ENCODE data around the gene MAP1S. TPM values are rescaled to one million over a fixed set of nuclear protein-coding genes. Genes with fewer than 3 reads are reported as not detected.

Gene MAP1S
- polyA plus RNA-seq, 1 donor = 21.2 TPM

DNA sequence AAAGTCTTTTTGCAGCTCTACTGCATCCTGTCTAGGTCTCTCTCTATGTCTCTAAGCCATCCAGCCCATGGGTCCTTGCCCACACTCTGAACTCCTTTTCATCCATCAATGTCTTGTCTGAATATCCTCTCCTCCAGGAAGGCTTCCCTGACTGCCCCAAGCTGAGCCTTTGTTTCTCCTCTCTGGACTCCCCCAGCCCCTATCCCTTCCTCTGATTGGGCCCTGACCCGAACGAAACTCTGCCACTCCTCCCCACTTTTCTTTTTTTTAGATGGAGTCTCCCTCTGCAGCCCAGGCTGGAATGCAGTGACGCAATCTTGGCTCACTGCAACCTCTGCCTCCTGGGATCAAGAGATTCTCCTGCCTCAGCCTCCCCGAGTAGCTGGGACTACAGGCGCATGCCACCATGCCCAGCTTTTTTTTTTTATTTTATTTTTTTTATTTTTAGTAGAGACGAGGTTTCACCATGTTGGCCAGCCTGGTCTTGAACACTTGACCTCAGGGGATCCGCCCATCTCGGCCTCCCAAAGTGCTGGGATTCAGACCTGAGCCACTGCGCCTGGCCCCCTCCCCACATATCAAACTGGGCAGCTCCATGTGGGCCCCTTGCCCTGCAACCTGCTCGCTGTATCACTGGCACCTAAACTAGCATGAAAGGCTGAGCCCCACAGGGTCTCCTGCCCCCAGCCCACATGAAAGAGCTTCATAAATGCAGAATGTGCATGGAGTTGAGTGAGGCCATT is 30.3 kb upstream of the MAP1S start:
- Histone ChIP-seq H3K36me3 (ENCODE audit: control insufficient read depth, insufficient read depth, low read length) (no peaks in the 10 kb centered on the region), H3K27ac (ENCODE audit: low read length) (no peak overlapping the region), H3K4me1 (ENCODE audit: control insufficient read depth, insufficient read depth, low read length) (no peaks in the 10 kb centered on the region), H3K27me3 (ENCODE audit: control insufficient read depth, insufficient read depth, low read length) (peaks cover 46% of the 10 kb centered on the region), H3K9me3 (ENCODE audit: control insufficient read depth, low read depth, low read length) (no peaks in the 10 kb centered on the region), H3K4me3 (ENCODE audit: low read length) (no peak overlapping the region)
- DNase-seq = no peak
- 20% methylated on average over 1 of the region's 10 CpGs for WGBS (ENCODE audit: insufficient coverage, low lambda C conversion rate)

DNA sequence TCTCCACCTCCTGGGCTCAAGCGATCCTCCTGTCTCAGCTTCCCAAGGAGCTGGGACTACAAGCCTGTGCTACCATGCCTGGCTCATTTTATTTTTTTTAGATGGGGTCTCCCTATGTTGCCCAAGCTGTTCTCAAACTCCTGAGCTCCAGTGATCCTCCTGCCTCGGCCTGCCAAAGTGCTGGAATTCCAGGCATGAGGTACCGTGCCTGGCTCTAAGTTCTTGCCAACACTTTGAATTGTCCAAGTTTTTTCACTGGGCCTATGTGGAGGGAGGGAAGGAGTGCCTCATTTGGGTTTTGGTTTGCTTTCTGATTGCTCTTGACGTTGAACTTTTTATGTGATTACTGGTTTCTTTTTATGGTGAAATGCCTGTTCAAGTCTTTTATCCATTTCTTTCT is 26.7 kb upstream of the MAP1S start:
- no peak for DNase-seq
- Histone ChIP-seq H3K9me3 (ENCODE audit: control insufficient read depth, low read depth, low read length) (no peaks in the 10 kb centered on the region), H3K4me3 (ENCODE audit: low read length) (no peak overlapping the region), H3K4me1 (ENCODE audit: control insufficient read depth, insufficient read depth, low read length) (no peaks in the 10 kb centered on the region), H3K27me3 (ENCODE audit: control insufficient read depth, insufficient read depth, low read length) (peaks cover 20% of the 10 kb centered on the region), H3K27ac (ENCODE audit: low read length) (no peak overlapping the region), H3K36me3 (ENCODE audit: control insufficient read depth, insufficient read depth, low read length) (no peaks in the 10 kb centered on the region)
- no CpG with 5 or more reads among the region's 4 CpGs for whole genome bisulfite sequencing (ENCODE audit: insufficient coverage, low lambda C conversion rate)

DNA sequence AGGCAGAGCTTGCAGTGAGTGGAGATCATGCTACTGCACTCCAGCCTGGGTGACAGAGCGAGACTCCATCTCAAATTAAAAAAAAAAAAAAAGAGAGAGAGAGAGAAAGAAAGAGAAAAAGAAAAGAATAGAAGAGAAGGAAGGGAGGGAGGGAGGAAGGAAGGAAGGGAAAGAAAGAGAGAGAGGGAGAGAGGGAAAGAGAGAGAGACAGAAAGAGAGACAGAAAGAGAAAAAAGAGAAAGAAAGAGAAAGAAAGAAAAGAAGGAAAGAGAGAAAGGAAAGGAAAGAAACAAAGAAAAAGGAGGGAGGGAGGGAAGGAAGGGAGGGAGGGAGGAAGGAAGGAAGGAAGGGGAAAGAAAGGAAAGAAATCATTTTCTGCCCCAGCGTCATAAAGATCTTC is 24.1 kb upstream of the MAP1S start:
- 91% methylated on average over 1 of the region's 2 CpGs for WGBS (ENCODE audit: insufficient coverage, low lambda C conversion rate)
- Histone ChIP-seq H3K4me3 (ENCODE audit: low read length) (no peak overlapping the region), H3K4me1 (ENCODE audit: control insufficient read depth, insufficient read depth, low read length) (no peaks in the 10 kb centered on the region), H3K36me3 (ENCODE audit: control insufficient read depth, insufficient read depth, low read length) (no peaks in the 10 kb centered on the region), H3K9me3 (ENCODE audit: control insufficient read depth, low read depth, low read length) (no peaks in the 10 kb centered on the region), H3K27ac (ENCODE audit: low read length) (no peak overlapping the region), H3K27me3 (ENCODE audit: control insufficient read depth, insufficient read depth, low read length) (peaks cover 2% of the 10 kb centered on the region)
- no peak for DNase-seq

DNA sequence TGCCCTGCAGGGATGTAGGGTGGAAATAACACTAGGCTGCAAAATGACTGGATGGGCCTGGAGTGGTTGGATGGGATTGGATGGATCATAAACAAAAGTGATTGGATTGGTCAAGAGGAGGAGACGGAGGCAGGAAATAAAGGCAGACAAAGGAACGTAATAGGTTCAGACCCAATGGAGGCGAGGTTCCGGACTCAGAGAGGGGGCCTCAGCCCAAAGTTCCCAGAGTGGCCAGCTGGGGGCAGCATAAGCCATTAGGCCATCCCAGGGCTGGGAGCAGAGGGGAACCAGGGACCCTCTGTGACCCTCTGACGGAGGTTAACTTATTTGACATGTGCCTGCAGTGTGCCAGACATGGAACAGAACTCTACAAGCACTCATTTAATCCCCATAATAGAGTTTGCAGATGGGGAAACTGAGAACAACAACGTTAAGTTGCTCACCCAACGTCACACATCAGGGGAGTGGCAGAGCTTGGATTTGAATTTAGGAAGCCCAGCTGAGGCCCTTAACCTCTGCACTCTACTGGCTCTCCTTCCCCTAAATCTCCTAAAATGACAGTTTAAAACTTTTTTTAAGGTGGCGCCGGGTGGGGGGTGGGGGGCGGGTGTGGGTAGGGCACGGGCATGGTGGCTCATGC is 15.3 kb upstream of the MAP1S start:
- Histone ChIP-seq H3K27me3 (ENCODE audit: control insufficient read depth, insufficient read depth, low read length) (peaks cover 5% of the 10 kb centered on the region), H3K36me3 (ENCODE audit: control insufficient read depth, insufficient read depth, low read length) (no peaks in the 10 kb centered on the region), H3K4me1 (ENCODE audit: control insufficient read depth, insufficient read depth, low read length) (no peaks in the 10 kb centered on the region), H3K27ac (ENCODE audit: low read length) (no peak overlapping the region), H3K9me3 (ENCODE audit: control insufficient read depth, low read depth, low read length) (no peaks in the 10 kb centered on the region), H3K4me3 (ENCODE audit: low read length) (no peak overlapping the region)
- WGBS (ENCODE audit: insufficient coverage, low lambda C conversion rate) = no CpG with 5 or more reads among the region's 11 CpGs
- no peak for DNase-seq

DNA sequence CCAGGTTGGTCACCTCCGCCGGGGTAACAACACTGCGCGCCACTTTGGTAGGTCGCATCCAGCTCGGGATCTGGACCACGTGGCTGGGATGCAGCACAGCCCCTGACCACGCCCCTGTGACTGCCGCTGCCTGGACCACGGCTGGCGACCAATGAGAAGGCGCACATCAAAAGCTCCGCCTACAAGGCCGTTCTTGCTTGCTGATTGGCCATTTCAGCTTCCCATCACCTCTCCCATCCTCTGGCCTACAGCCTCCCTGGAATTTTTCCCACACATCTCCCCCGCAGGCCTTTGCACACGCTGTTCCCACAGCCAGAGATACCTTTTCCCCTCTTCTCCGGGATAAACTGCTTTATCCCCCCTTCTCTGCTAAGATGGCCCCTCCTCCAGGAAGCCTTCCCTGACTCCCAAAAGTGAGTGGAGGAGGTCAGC is 12.5 kb upstream of the MAP1S start:
- peak in 1 of 2 donors; percentile 9 for DNase-seq
- H3K27me3 ChIP-seq (ENCODE audit: control insufficient read depth, insufficient read depth, low read length) = peaks cover 5% of the 10 kb centered on the region
- H3K36me3 ChIP-seq (ENCODE audit: control insufficient read depth, insufficient read depth, low read length) = no peaks in the 10 kb centered on the region
- H3K4me3 ChIP-seq (ENCODE audit: low read length) = no peak overlapping the region
- no peak overlapping the region for H3K27ac ChIP-seq (ENCODE audit: low read length)
- H3K9me3 ChIP-seq (ENCODE audit: control insufficient read depth, low read depth, low read length) = no peaks in the 10 kb centered on the region
- H3K4me1 ChIP-seq (ENCODE audit: control insufficient read depth, insufficient read depth, low read length) = no peaks in the 10 kb centered on the region
- no CpG with 5 or more reads among the region's 17 CpGs for WGBS (ENCODE audit: insufficient coverage, low lambda C conversion rate)

DNA sequence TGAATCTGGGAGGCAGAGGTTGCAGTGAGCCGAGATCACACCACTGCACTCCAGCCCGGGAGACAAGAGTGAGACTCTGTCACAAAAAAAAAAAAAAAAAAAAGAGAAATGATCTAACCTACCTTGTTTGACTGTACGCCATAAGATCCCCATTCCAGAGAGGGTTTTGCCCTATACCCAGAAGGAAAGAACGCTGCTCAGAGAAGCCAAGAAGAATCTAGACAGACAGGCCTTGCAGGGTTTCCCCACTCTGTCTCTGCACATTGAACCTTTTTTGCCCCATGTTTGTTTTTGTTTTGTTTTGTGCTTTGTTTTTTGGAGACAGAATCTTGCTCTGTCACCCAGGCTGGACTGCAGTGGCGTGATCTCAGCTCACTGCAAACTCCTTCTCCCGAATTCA is 7.4 kb upstream of the MAP1S start:
- WGBS (ENCODE audit: insufficient coverage, low lambda C conversion rate) = 60% methylated on average over 1 of the region's 6 CpGs
- Histone ChIP-seq H3K27ac (ENCODE audit: low read length) (no peak overlapping the region), H3K4me3 (ENCODE audit: low read length) (no peak overlapping the region), H3K9me3 (ENCODE audit: control insufficient read depth, low read depth, low read length) (no peaks in the 10 kb centered on the region), H3K27me3 (ENCODE audit: control insufficient read depth, insufficient read depth, low read length) (peaks cover 5% of the 10 kb centered on the region), H3K36me3 (ENCODE audit: control insufficient read depth, insufficient read depth, low read length) (no peaks in the 10 kb centered on the region), H3K4me1 (ENCODE audit: control insufficient read depth, insufficient read depth, low read length) (no peaks in the 10 kb centered on the region)
- DNase-seq = no peak

DNA sequence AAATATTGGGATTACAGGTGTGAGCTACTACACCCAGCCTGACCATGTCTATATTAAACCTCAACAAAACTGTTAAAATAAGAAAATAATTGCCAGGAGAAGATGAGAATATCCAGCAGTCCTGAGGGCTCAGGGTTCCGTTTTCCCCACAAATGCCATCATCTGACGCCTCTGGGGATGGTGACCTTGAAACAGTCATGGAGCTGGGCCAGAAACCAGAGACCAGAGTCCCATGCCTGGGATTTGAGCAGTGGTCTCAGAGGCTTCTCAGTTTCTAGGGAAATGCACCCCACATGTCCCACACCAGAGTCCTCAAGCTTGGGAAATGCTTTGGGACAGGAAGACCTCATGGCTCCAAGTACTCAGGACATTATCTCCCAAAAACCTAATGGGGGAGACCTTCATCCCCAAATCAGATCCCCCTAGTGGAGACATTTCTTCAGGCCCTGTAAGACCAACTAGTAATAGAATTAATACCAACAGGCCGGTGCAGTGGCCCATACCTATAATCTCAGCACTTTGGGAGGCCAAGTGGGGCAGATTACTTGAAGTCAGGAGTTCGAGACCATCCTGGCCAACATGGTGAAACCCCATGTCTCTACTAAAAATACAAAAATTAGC is 2.9 kb upstream of the MAP1S start:
- H3K9me3 ChIP-seq (ENCODE audit: control insufficient read depth, low read depth, low read length) = no peaks in the 10 kb centered on the region
- DNase-seq = no peak
- H3K4me3 ChIP-seq (ENCODE audit: low read length) = no peak overlapping the region
- peaks cover 13% of the 10 kb centered on the region for H3K4me1 ChIP-seq (ENCODE audit: control insufficient read depth, insufficient read depth, low read length)
- no peak overlapping the region for H3K27ac ChIP-seq (ENCODE audit: low read length)
- peaks cover 3% of the 10 kb centered on the region for H3K36me3 ChIP-seq (ENCODE audit: control insufficient read depth, insufficient read depth, low read length)
- no CpG with 5 or more reads among the region's 4 CpGs for WGBS (ENCODE audit: insufficient coverage, low lambda C conversion rate)
- H3K27me3 ChIP-seq (ENCODE audit: control insufficient read depth, insufficient read depth, low read length) = no peaks in the 10 kb centered on the region

DNA sequence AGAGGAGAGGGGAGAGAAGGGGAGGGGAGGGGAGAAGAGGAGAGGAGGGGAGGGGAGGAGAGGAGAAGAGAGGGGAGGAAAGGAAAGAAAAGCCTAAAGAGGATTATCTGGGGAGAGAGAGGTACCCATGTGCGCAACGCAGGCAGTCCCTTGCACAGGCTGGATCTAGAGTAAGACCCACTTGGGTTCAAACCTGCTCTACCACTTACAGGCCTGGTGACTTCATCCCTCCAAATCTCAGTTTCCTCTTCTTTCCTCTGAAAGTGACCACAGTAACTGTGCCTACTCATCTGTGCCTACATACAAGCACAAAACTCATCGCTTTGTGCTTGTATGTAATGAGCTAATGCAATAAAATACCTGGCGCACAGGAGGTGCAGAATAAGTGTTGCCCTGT is 732 bp upstream of the MAP1S start:
- WGBS (ENCODE audit: insufficient coverage, low lambda C conversion rate) = no CpG with 5 or more reads among the region's 4 CpGs
- Histone ChIP-seq H3K36me3 (ENCODE audit: control insufficient read depth, insufficient read depth, low read length) (peaks cover 7% of the 10 kb centered on the region), H3K27ac (ENCODE audit: low read length) (no peak overlapping the region), H3K27me3 (ENCODE audit: control insufficient read depth, insufficient read depth, low read length) (no peaks in the 10 kb centered on the region), H3K9me3 (ENCODE audit: control insufficient read depth, low read depth, low read length) (no peaks in the 10 kb centered on the region), H3K4me3 (ENCODE audit: low read length) (no peak overlapping the region), H3K4me1 (ENCODE audit: control insufficient read depth, insufficient read depth, low read length) (peaks cover 13% of the 10 kb centered on the region)
- DNase-seq = no peak

DNA sequence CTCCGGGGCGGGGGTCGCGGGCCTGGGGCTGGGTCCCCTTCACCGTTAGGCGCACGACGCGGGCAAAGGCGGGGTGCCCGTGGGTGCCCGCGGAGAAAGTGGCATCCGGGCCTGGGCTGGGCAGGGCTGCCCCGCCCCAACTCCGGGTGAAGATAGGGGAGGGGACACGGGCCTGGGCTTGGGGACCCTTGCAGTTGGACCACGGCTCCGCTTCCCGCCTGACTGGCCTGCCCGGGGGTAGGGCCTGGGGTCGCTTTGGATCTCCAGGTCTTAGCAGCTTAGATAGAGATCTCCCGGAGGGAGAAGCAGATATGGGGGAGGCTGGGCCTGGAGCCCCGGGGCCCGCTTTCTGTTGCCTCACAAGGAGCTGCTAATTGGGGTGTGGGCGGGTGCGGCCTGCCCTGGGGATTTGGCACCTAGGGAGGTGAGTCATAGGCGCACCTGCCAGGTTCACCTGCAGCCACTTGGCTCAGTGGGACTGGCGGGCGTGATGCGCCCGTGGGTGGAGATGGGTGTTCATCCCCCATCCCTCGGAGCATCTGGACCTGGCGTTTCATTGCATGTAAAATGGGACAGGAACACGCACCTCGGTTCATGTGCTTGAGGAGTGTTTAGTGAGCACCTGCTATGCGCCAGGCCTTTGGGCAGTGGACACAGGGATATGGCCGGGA is 585 bp downstream of the MAP1S start:
- Histone ChIP-seq H3K9me3 (ENCODE audit: control insufficient read depth, low read depth, low read length) (no peaks in the 10 kb centered on the region), H3K27ac (ENCODE audit: low read length) (no peak overlapping the region), H3K36me3 (ENCODE audit: control insufficient read depth, insufficient read depth, low read length) (peaks cover 18% of the 10 kb centered on the region), H3K27me3 (ENCODE audit: control insufficient read depth, insufficient read depth, low read length) (no peaks in the 10 kb centered on the region), H3K4me1 (ENCODE audit: control insufficient read depth, insufficient read depth, low read length) (peaks cover 13% of the 10 kb centered on the region), H3K4me3 (ENCODE audit: low read length) (peak overlapping the region; percentile 85)
- WGBS (ENCODE audit: insufficient coverage, low lambda C conversion rate) = no CpG with 5 or more reads among the region's 38 CpGs
- DNase-seq = peak in 1 of 2 donors; percentile 43

DNA sequence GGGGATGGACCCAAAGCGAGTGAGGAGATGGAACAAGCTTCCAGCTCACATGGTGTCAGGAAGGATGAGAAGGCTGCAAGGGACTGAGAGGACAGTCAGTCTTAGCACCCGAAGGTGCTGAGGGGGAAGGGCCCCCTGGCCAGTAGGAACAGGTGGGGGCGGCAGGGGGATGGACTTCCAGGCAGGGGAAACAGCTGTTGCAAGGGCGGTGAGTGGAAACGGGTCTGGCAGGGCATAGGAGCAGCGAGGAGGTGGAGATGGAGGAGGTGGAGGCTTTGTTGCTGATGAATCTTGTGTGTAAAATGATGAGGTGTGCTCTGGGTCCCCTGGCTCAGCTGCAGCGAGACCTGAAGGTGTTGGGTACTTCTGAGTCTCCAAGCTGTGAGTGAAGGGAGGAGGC is 1.2 kb downstream of the MAP1S start:
- WGBS (ENCODE audit: insufficient coverage, low lambda C conversion rate) = no CpG with 5 or more reads among the region's 7 CpGs

More for the DNA sequence above, 1.2 kb downstream of the MAP1S start:
- Histone ChIP-seq H3K4me1 (ENCODE audit: control insufficient read depth, insufficient read depth, low read length) (peaks cover 13% of the 10 kb centered on the region), H3K27ac (ENCODE audit: low read length) (no peak overlapping the region), H3K27me3 (ENCODE audit: control insufficient read depth, insufficient read depth, low read length) (no peaks in the 10 kb centered on the region), H3K36me3 (ENCODE audit: control insufficient read depth, insufficient read depth, low read length) (peaks cover 23% of the 10 kb centered on the region), H3K4me3 (ENCODE audit: low read length) (peak overlapping the region; percentile 85), H3K9me3 (ENCODE audit: control insufficient read depth, low read depth, low read length) (no peaks in the 10 kb centered on the region)
- DNase-seq = no peak
